Measurements from ENCODE around the gene KCNMA1. TPM values are rescaled to one million over a fixed set of nuclear protein-coding genes. Genes with fewer than 3 reads are reported as not detected.

The KCNMA1 gene
- polyA plus RNA-seq, 1 of the 3 experiments (the other 2 are of a cell fraction): 107 TPM

- POLR2A ChIA-PET: no interaction called here
- Histone ChIP-seq H3K36me3 (replicated peaks in 1 of 2; ENCODE audit: control insufficient read depth in 1 of 2, insufficient read depth in 2 of 2, low read length in 1 of 2) (peaks cover 0 to 82% of the 10 kb centered on the region in 2 experiments), H2AFZ (ENCODE audit: low read depth) (no peak overlapping the region), H3K4me3 (ENCODE audit: low read depth in 2 of 2, low read length in 1 of 2) (no peak overlapping the region), H3K9ac (no peak overlapping the region), H3K27ac (ENCODE audit: low read depth in 2 of 2, low read length in 1 of 2) (no peak overlapping the region), H3K9me3 (no peaks in the 10 kb centered on the region), H3F3A (replicated peaks; ENCODE audit: insufficient read depth) (no peaks in the 10 kb centered on the region), H3K4me2 (no peak overlapping the region), H3K79me2 (ENCODE audit: insufficient read depth) (no peaks in the 10 kb centered on the region), H3K4me1 (ENCODE audit: control insufficient read depth in 1 of 2, insufficient read depth in 2 of 2, low read depth in 1 of 2, low read length in 1 of 2) (peaks cover 0 to 2% of the 10 kb centered on the region in 2 experiments; a peak in 1 of 4 replicates), H3K9me2 (no peaks in the 10 kb centered on the region), H4K20me1 (ENCODE audit: insufficient read depth) (no peaks in the 10 kb centered on the region), H3K27me3 (ENCODE audit: insufficient read depth) (no peaks in the 10 kb centered on the region)
- WGBS (ENCODE audit: low lambda C conversion rate): 81% methylated on average over 1 of the region's 3 CpGs
- DNase-seq: no peak
- CTCF ChIA-PET: interaction anchor here (1.1 kb wide), 1 partner anchor 12 kb away, joined by 4 read pairs; no protein-coding TSS in a partner anchor
- no peak for TF ChIP-seq CHD2 (IDR thresholded peaks at IDR 0.05; ENCODE audit: low read length, partially characterized antibody)
- TF ChIP-seq MEF2A (IDR thresholded peaks at IDR 0.05; ENCODE audit: borderline replicate concordance, low read depth): no peak
- TF ChIP-seq NFIC (IDR thresholded peaks at IDR 0.05; ENCODE audit: borderline replicate concordance): no peak
- TF ChIP-seq USF1 (IDR thresholded peaks at IDR 0.05; ENCODE audit: borderline replicate concordance, low read depth): no peak
- TF ChIP-seq ELF1 (IDR thresholded peaks at IDR 0.05): no peak
- TF ChIP-seq RXRA (IDR thresholded peaks at IDR 0.05; ENCODE audit: borderline replicate concordance, low read depth): no peak
- TF ChIP-seq JUND (IDR thresholded peaks at IDR 0.05): no peak
- TF ChIP-seq EZH2phosphoT487 (IDR thresholded peaks at IDR 0.05; ENCODE audit: borderline replicate concordance, low read depth): no peak
- TF ChIP-seq TAF1 (IDR thresholded peaks at IDR 0.05; ENCODE audit: borderline replicate concordance, low read depth, low read length): no peak
- TF ChIP-seq REST (IDR thresholded peaks at IDR 0.05; ENCODE audit: low read depth, low read length): no peak
- TF ChIP-seq NRF1 (IDR thresholded peaks at IDR 0.05; ENCODE audit: low read depth, low read length): no peak
- no peak for TF ChIP-seq EP300 (IDR thresholded peaks at IDR 0.05; ENCODE audit: borderline replicate concordance in 1 of 2, low read depth in 1 of 2, low read length in 1 of 2)
- no peak for TF ChIP-seq SIN3A (IDR thresholded peaks at IDR 0.05; ENCODE audit: borderline replicate concordance, low read depth, low read length)
Observed at GRCh38 chr10:77071956-77072355, 565.7 kb downstream of the KCNMA1 start.

GRCh38 chr10:77071001-77071511 lies 566.6 kb downstream of the KCNMA1 start:
- Histone ChIP-seq H3K9ac (no peak overlapping the region), H3K4me3 (ENCODE audit: low read depth in 2 of 2, low read length in 1 of 2) (no peak overlapping the region), H3F3A (replicated peaks; ENCODE audit: insufficient read depth) (no peaks in the 10 kb centered on the region), H3K27ac (ENCODE audit: low read depth in 2 of 2, low read length in 1 of 2) (no peak overlapping the region), H3K36me3 (replicated peaks in 1 of 2; ENCODE audit: control insufficient read depth in 1 of 2, insufficient read depth in 2 of 2, low read length in 1 of 2) (peaks cover 0 to 81% of the 10 kb centered on the region in 2 experiments), H2AFZ (ENCODE audit: low read depth) (no peak overlapping the region), H4K20me1 (ENCODE audit: insufficient read depth) (no peaks in the 10 kb centered on the region), H3K9me3 (no peaks in the 10 kb centered on the region), H3K79me2 (ENCODE audit: insufficient read depth) (no peaks in the 10 kb centered on the region), H3K4me2 (no peak overlapping the region), H3K27me3 (ENCODE audit: insufficient read depth) (no peaks in the 10 kb centered on the region), H3K9me2 (no peaks in the 10 kb centered on the region), H3K4me1 (ENCODE audit: control insufficient read depth in 1 of 2, insufficient read depth in 2 of 2, low read depth in 1 of 2, low read length in 1 of 2) (peaks cover 0 to 2% of the 10 kb centered on the region in 2 experiments; a peak in 1 of 4 replicates)
- 95% methylated on average over 3 of the region's 4 CpGs for WGBS (ENCODE audit: low lambda C conversion rate)
- ChIA-PET POLR2A (interaction anchor here (0.9 kb wide), 1 partner anchor 19 kb away, joined by 3 read pairs; no protein-coding TSS in a partner anchor), CTCF (interaction anchor here (0.9 to 1.1 kb wide), 2 partner anchors 11 to 53 kb away, joined by 3 to 4 read pairs; no protein-coding TSS in a partner anchor)
- no peak for DNase-seq
- TF ChIP-seq GABPA (IDR thresholded peaks at IDR 0.05; ENCODE audit: low read depth): no peak
- TF ChIP-seq SMC3 (IDR thresholded peaks at IDR 0.05; ENCODE audit: low read depth, low read length): no peak
- TF ChIP-seq IRF3 (IDR thresholded peaks at IDR 0.05; ENCODE audit: low read depth, low read length): no peak
- no peak for TF ChIP-seq FOXM1 (IDR thresholded peaks at IDR 0.05; ENCODE audit: low read depth)
- no peak for TF ChIP-seq TEAD4 (IDR thresholded peaks at IDR 0.05; ENCODE audit: borderline replicate concordance, insufficient read depth)
- TF ChIP-seq GATA2 (CRISPR knock-in tag; IDR thresholded peaks at IDR 0.05): no peak
- no peak for TF ChIP-seq EZH2phosphoT487 (IDR thresholded peaks at IDR 0.05; ENCODE audit: borderline replicate concordance, low read depth)
- no peak for TF ChIP-seq NFIC (IDR thresholded peaks at IDR 0.05; ENCODE audit: borderline replicate concordance)
- no peak for TF ChIP-seq RXRA (IDR thresholded peaks at IDR 0.05; ENCODE audit: borderline replicate concordance, low read depth)
- TF ChIP-seq RCOR1 (IDR thresholded peaks at IDR 0.05; ENCODE audit: low read length): no peak
- no peak for TF ChIP-seq POLR2AphosphoS5 (IDR thresholded peaks at IDR 0.05; ENCODE audit: low read depth, low read length)
- no peak for TF ChIP-seq RFX5 (IDR thresholded peaks at IDR 0.05; ENCODE audit: low read length)
- TF ChIP-seq TCF12 (IDR thresholded peaks at IDR 0.05): no peak

Measured in SK-N-SH (cell line).